C4-2B (cell line): ENCODE measurements around the gene RGSL1.

Source experiments
- ZFX ChIP-seq: fragments of 450-650 bp; IDR thresholded peaks from 2 replicates; pipeline ENCODE4 v1.6.1; 2017
- TF ChIP-seq, protein P1 (sequence below): fragments of 450-650 bp; conservative IDR thresholded peaks from 2 replicates; pipeline ENCODE4 v1.5.1; 2017; ENCODE audit warnings: mild to moderate bottlenecking

DNA sequence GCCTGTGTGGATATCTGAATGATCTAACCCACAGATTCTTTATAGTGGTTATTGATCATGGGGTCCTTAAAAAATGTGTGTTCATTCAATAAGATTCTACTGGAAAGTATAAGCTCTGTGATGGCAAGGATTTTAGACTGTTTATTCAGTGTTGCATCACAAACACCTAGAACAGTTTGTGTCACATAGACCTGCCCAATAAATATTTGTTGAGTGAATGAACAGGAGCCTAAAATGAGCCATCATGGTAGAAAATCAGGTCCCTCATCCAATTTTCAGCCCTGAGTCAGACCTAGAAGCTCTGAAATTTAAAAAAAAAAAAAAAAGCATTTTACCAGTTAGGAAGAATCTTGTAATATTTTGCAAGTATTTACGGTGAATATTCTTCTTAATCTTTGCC is 2.3 kb upstream of the RGSL1 start:
- TF ChIP-seq, protein P1, sequence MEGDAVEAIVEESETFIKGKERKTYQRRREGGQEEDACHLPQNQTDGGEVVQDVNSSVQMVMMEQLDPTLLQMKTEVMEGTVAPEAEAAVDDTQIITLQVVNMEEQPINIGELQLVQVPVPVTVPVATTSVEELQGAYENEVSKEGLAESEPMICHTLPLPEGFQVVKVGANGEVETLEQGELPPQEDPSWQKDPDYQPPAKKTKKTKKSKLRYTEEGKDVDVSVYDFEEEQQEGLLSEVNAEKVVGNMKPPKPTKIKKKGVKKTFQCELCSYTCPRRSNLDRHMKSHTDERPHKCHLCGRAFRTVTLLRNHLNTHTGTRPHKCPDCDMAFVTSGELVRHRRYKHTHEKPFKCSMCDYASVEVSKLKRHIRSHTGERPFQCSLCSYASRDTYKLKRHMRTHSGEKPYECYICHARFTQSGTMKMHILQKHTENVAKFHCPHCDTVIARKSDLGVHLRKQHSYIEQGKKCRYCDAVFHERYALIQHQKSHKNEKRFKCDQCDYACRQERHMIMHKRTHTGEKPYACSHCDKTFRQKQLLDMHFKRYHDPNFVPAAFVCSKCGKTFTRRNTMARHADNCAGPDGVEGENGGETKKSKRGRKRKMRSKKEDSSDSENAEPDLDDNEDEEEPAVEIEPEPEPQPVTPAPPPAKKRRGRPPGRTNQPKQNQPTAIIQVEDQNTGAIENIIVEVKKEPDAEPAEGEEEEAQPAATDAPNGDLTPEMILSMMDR = no peak
- TF ChIP-seq ZFX = no peak
